Testis (tissue), 2 donors: ENCODE data around the gene FRMD5.

ENCODE experiments used
- CTCF ChIP-seq, 3 experiments: fragments of 450-650 bp in 2 of 3; fragments of 200-600 bp in 1 of 3; sonication (generic) in 1 of 3; IDR thresholded peaks; one replicate each; pipeline ENCODE4 v1.5.1; 2016 to 2019; ENCODE audit warnings: antibody characterized with exemption in 3 of 3, mild to moderate bottlenecking in 2 of 3, moderate library complexity in 1 of 3
- POLR2A ChIP-seq: fragments of 450-650 bp; IDR thresholded peaks from one replicate; pipeline ENCODE4 v1.6.1; 2017; ENCODE audit warnings: antibody characterized with exemption, mild to moderate bottlenecking, moderate library complexity

GRCh38 chr15:44082558-44083157 lies 112.4 kb downstream of the FRMD5 start:
- TF ChIP-seq POLR2A (no peak), CTCF (IDR thresholded peaks at IDR 0.05) (no peak)
